Measurements from ENCODE around the gene SYTL2. TPM values are rescaled to one million over a fixed set of nuclear protein-coding genes. Genes with fewer than 3 reads are reported as not detected.

SYTL2 gene
- total RNA-seq, 1 experiment from 2014 or later, result 0.77 TPM

GRCh38 chr11:85799142-85799541, 11.8 kb downstream of the SYTL2 start:
- CTCF ChIA-PET, result no interaction called here

DNA sequence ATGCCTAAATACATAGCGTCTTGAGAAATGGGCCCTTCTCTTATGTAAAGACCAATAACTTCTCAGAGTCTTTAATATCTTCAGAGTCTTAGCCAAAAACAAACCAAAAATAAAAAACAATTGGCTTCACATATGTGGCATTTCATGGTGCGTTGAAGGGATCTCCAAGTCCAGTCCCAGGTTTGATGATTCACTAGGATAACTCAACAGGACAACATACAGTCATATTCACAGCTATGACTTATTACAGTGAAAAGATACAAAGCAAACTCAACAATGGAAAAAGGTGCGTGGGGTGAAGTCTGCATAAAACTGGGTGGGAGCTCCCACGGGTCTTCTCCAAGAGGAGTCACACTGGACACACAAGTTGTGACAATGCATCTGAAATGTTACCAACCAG, 12.6 kb downstream of the SYTL2 start:
- Histone ChIP-seq H3K4me1 (ENCODE audit: insufficient read depth, low read length, poor library complexity, severe bottlenecking) (no peaks in the 10 kb centered on the region), H3K4me3 (ENCODE audit: low read depth, low read length, poor library complexity, severe bottlenecking) (no peak overlapping the region), H3K9me3 (ENCODE audit: low read depth, low read length, poor library complexity, severe bottlenecking) (no peaks in the 10 kb centered on the region), H3K27ac (ENCODE audit: low read depth, low read length, poor library complexity, severe bottlenecking) (no peak overlapping the region), H3K27me3 (replicated peaks; ENCODE audit: insufficient read depth, low read depth, low read length, poor library complexity) (peaks cover 37% of the 10 kb centered on the region), H3K36me3 (ENCODE audit: insufficient read depth, low read length, poor library complexity, severe bottlenecking) (no peaks in the 10 kb centered on the region)
- DNase-seq (ENCODE audit: low spot score), result no peak
- no TSS peak for BruUV-seq (replicated peaks)
- intact Hi-C loops (cut with micrococcal nuclease; ENCODE audit: unreplicated experiment), result no loop called here
- POLR2A ChIA-PET (ENCODE audit: low non-redundant PET), result no interaction called here
- TF ChIP-seq CTCF (conservative IDR thresholded peaks at IDR 0.05; ENCODE audit: low read depth, low read length) (no peak), EZH2 (IDR thresholded peaks at IDR 0.05; ENCODE audit: borderline replicate concordance, low read depth, low read length, poor library complexity, severe bottlenecking) (no peak)
- CTCF ChIA-PET, result no interaction called here

More at GRCh38 chr11:85799142-85799541, 11.8 kb downstream of the SYTL2 start:
- no peak overlapping the region for H3K27ac ChIP-seq (ENCODE audit: low read depth, low read length, poor library complexity, severe bottlenecking)
- no peak overlapping the region for H3K4me3 ChIP-seq (ENCODE audit: low read depth, low read length, poor library complexity, severe bottlenecking)
- TF ChIP-seq EZH2 (IDR thresholded peaks at IDR 0.05; ENCODE audit: borderline replicate concordance, low read depth, low read length, poor library complexity, severe bottlenecking) (no peak), CTCF (conservative IDR thresholded peaks at IDR 0.05; ENCODE audit: low read depth, low read length) (no peak)
- H3K4me1 ChIP-seq (ENCODE audit: insufficient read depth, low read length, poor library complexity, severe bottlenecking), result no peaks in the 10 kb centered on the region
- no peaks in the 10 kb centered on the region for H3K9me3 ChIP-seq (ENCODE audit: low read depth, low read length, poor library complexity, severe bottlenecking)
- no peak for DNase-seq (ENCODE audit: low spot score)
- peaks cover 39% of the 10 kb centered on the region for H3K27me3 ChIP-seq (replicated peaks; ENCODE audit: insufficient read depth, low read depth, low read length, poor library complexity)
- H3K36me3 ChIP-seq (ENCODE audit: insufficient read depth, low read length, poor library complexity, severe bottlenecking), result no peaks in the 10 kb centered on the region
- intact Hi-C loops (cut with micrococcal nuclease; ENCODE audit: unreplicated experiment), result no loop called here
- BruUV-seq (replicated peaks), result no TSS peak
- POLR2A ChIA-PET (ENCODE audit: low non-redundant PET), result no interaction called here

DNA sequence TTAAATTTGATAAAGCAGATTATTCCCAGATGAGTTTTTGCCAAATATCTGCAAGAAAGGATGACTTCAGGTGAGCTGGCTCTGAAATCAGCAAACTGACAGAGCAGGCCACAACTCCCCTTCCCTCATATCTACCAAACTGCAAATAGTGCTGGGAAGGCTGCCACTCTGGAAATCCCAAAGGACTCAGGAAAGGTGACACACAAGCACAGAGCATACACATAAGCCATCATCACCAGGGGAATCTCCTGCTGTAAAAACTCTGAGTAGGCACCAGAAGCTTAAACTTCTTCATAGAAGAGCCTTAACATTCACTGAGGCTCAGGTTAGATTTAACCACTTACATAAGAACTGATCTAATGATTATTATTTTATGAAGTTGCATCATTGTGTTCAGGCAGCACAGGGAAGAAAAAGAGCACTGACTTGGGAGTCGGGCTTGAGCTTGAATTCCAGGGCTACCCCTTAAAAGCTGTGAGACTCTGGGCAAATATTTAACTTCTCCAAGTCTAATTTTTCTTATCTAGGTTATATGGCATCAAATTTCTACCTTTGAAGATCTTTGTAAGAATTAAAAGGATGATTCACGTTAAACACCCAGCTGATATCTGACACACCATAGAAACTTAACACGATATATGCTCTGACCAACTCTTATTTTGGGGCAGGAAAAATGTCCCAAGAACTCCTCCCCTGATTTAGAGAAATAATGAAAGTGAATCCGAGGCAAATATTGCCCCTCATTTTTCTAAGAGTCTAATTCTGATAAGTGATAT, 15.0 kb downstream of the SYTL2 start:
- Histone ChIP-seq H3K27ac (ENCODE audit: low read depth, low read length, poor library complexity, severe bottlenecking) (no peak overlapping the region), H3K4me3 (ENCODE audit: low read depth, low read length, poor library complexity, severe bottlenecking) (no peak overlapping the region), H3K9me3 (ENCODE audit: low read depth, low read length, poor library complexity, severe bottlenecking) (no peaks in the 10 kb centered on the region), H3K36me3 (ENCODE audit: insufficient read depth, low read length, poor library complexity, severe bottlenecking) (no peaks in the 10 kb centered on the region), H3K4me1 (ENCODE audit: insufficient read depth, low read length, poor library complexity, severe bottlenecking) (no peaks in the 10 kb centered on the region), H3K27me3 (replicated peaks; ENCODE audit: insufficient read depth, low read depth, low read length, poor library complexity) (peaks cover 30% of the 10 kb centered on the region)
- TF ChIP-seq CTCF (conservative IDR thresholded peaks at IDR 0.05; ENCODE audit: low read depth, low read length) (no peak), EZH2 (IDR thresholded peaks at IDR 0.05; ENCODE audit: borderline replicate concordance, low read depth, low read length, poor library complexity, severe bottlenecking) (no peak)
- POLR2A ChIA-PET (ENCODE audit: low non-redundant PET), result no interaction called here
- intact Hi-C loops (cut with micrococcal nuclease; ENCODE audit: unreplicated experiment), result no loop called here
- BruUV-seq (replicated peaks), result no TSS peak
- no peak for DNase-seq (ENCODE audit: low spot score)
- CTCF ChIA-PET, result no interaction called here
